Lung (tissue), 12 donors: ENCODE data around the gene CMSS1. TPM values are rescaled to one million over a fixed set of nuclear protein-coding genes. Genes with fewer than 3 reads are reported as not detected.

ENCODE experiments used
- ATAC-seq: fragments of 200-7000 bp; cut with Tn5 transposase; one replicate; pipeline ENCODE4 v1.9.1; 2020; ENCODE audit warnings: moderate number of reproducible peaks; ENCODE audit not compliant: insufficient read depth, low FRiP score
- DNase-seq, 3 donors: peaks; one replicate each; pipeline ENCODE4 v3.0.0-alpha.2; 2013 to 2017
- H3K27ac ChIP-seq, 2 donors: one replicate each; pipeline ENCODE4 v1.5.1; 2013; ENCODE audit warnings: mild to moderate bottlenecking in 2 of 2, moderate library complexity in 2 of 2, control low read depth in 1 of 2, inconsistent platforms in 1 of 2, low read depth in 1 of 2, low read length in 1 of 2
- H3K27me3 ChIP-seq, 3 donors: one replicate each; pipeline ENCODE4 v1.5.1; 2013; ENCODE audit warnings: low read length in 2 of 3; ENCODE audit not compliant: control insufficient read depth in 3 of 3, insufficient read depth in 3 of 3
- H3K36me3 ChIP-seq, 4 donors: one replicate each; pipeline ENCODE4 v1.5.1; 2013; ENCODE audit warnings: low read length in 4 of 4, mild to moderate bottlenecking in 1 of 4, moderate library complexity in 1 of 4; ENCODE audit not compliant: control insufficient read depth in 4 of 4, insufficient read depth in 4 of 4
- H3K4me1 ChIP-seq, 5 donors: one replicate each; pipeline ENCODE4 v1.5.1; 2013; ENCODE audit warnings: low read length in 5 of 5, mild to moderate bottlenecking in 2 of 5, moderate library complexity in 1 of 5; ENCODE audit not compliant: control insufficient read depth in 5 of 5, insufficient read depth in 5 of 5
- H3K4me3 ChIP-seq: one replicate; pipeline ENCODE4 v1.5.1; 2013; ENCODE audit warnings: mild to moderate bottlenecking, control low read depth, moderate library complexity
- H3K9ac ChIP-seq, 2 donors: one replicate each; pipeline ENCODE4 v1.5.1; 2013; ENCODE audit warnings: low read length in 2 of 2, control low read depth in 1 of 2; ENCODE audit not compliant: insufficient read depth in 1 of 2
- H3K9me3 ChIP-seq, 4 donors: one replicate each; pipeline ENCODE4 v1.5.1; 2013; ENCODE audit warnings: low read length in 3 of 4, mild to moderate bottlenecking in 1 of 4, moderate library complexity in 1 of 4; ENCODE audit not compliant: control insufficient read depth in 4 of 4, insufficient read depth in 3 of 4
- CTCF ChIP-seq: IDR thresholded peaks from 2 replicates; pipeline ENCODE4 v1.5.1; 2012; ENCODE audit warnings: mild to moderate bottlenecking; ENCODE audit errors: control extremely low read depth, extremely low read depth
- WGBS, 2 donors: extraction: QIAGEN DNeasy Blood & Tissue Kit; methylation state at CpG; one replicate each; pipeline ENCODE4 v1.1.7; 2013; 5-methylcytosine and 5-hydroxymethylcytosine counted together
- polyA plus RNA-seq, 2 donors: library from polyadenylated mRNA; stranded (reverse); fragments of 200-250 nt; gene quantifications; one replicate each; pipeline ENCODE4 v1.2.1, GENCODE V29; 2013
- total RNA-seq, 2 donors: library from RNA; depleted of rRNA in 1 of 2; stranded (reverse); fragments of >200 nt in 1 of 2; gene quantifications; one replicate each; pipeline ENCODE4 v1.2.1, GENCODE V29; 2014 to 2021
- donor health status: control.
- donor health status: control.
- donor health status: Bipolar disorder and iron deficiency.
- donor health status: healthy.
- donor health status: DM: yes; HTN: yes; CAD: no.

CMSS1 gene
- total and polyA plus RNA-seq, 4 donors: 12.3 to 28.9 (median 22.6) TPM

DNA sequence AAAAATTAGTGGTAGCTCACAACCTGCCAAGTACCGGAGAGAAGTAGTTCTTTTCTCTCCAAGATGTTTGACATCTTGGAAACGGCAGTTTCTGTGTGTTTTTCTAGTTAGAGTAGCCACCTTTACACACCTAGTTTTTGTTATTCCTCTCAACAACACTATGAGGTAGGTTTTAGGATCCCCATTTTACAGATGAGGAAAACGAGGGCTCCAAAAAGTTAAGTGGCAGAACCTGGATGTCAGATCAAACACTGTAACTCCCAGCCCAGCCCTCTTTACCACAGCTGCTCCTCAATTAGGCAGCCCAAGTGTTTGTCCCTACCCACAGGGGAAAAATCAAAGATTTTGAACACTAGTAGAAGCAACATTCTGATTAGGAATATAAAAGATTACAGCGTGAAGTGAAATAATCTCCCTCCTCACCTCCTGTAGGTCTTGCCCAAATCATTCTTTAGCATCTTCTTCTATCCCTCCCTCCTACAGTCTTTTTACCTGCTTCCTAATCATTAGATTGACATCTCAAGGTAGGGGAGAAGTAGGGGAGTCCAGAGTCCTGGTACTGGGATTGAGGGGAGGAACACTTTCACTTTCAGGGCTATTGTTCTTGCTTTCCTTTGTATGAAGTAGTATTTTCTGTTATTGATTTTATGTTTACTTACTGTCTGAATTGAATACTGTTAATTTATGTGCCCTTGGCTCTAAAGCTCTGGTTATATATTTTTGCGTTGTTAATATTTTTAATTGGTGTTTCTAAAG lies 142.6 kb downstream of the CMSS1 start:
- peaks cover 0 to 19% (median 4%) of the 10 kb centered on the region in 5 donors for H3K4me1 ChIP-seq
- no peaks in the 10 kb centered on the region for H3K9me3 ChIP-seq
- no peak for ATAC-seq
- H3K27me3 ChIP-seq: no peaks in the 10 kb centered on the region
- no peak overlapping the region for H3K9ac ChIP-seq
- TF ChIP-seq CTCF: no peak
- H3K27ac ChIP-seq: no peak overlapping the region
- no peaks in the 10 kb centered on the region for H3K36me3 ChIP-seq
- WGBS, 2 donors: 59 to 72% methylated on average over 5 of the region's 5 CpGs
- no peak for DNase-seq
- no peak overlapping the region for H3K4me3 ChIP-seq

DNA sequence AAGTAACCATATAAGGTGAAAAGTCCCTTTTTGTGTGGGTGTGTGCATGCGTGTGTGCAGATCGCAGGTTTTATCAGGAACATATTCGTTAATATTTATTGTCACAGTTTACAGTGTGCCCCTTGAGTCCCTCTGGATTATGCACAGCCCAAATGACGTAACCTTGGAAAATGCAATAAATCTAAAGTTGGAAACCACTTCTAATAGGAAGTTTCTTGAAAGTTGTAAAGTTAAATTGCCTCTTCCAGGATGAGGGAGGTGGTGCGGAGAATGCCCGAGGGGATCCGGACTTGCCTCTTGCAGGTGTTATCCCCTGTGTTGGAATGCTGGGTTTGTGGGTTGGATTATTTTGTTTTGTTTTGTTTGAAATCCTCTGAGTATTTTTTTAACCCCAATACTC lies 143.3 kb downstream of the CMSS1 start:
- H3K36me3 ChIP-seq: no peaks in the 10 kb centered on the region
- TF ChIP-seq CTCF: no peak
- H3K27me3 ChIP-seq: no peaks in the 10 kb centered on the region
- H3K27ac ChIP-seq: no peak overlapping the region
- no peak for DNase-seq
- H3K4me3 ChIP-seq: no peak overlapping the region
- H3K9me3 ChIP-seq: no peaks in the 10 kb centered on the region
- ATAC-seq: no peak
- no peak overlapping the region for H3K9ac ChIP-seq
- H3K4me1 ChIP-seq: peaks cover 0 to 19% (median 7%) of the 10 kb centered on the region in 5 donors
- WGBS, 2 donors: 58 to 82% methylated on average over 7 of the region's 7 CpGs

DNA sequence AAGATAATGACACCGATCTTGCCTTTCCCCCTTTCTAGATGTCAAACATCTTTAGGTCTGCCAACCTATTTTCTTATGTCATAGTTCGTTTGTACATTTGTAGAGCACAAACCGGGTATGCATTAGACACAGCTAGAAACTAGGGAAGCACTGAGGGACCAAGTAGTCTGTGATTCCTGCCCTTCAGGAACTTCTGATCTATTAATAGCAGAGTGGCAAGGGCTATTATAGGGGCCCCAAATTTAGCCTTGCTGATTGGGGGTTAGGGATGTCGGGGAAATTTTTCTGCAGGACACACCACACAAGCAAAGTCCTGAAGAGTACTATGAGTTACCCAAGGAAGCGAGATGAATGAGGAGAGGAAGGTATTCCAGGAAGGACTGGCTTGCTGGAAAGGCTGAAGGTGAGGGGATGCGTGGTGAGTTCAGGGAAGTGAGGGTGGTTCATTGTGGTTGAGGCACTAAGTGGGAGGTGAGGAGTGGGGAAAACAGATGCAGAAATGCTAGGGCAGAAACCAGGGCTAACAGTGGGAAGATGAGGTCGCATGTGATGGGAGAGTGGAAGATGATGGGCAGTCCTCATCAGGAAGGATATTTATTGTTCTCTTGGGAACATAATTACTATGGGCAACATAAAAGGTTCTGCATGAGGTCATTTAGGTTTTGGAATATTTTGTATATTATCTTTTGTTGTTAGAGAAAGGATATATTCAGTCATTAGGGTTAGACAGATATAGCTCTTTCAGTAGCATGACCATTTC lies 144.3 kb downstream of the CMSS1 start:
- DNase-seq: no peak
- Histone ChIP-seq H3K27ac (no peak overlapping the region), H3K4me3 (no peak overlapping the region), H3K27me3 (no peaks in the 10 kb centered on the region), H3K4me1 (peaks cover 3 to 14% (median 7%) of the 10 kb centered on the region in 5 donors), H3K9ac (no peak overlapping the region), H3K9me3 (no peaks in the 10 kb centered on the region), H3K36me3 (no peaks in the 10 kb centered on the region)
- no peak for ATAC-seq
- 93% methylated on average over 7 of the region's 7 CpGs for WGBS, 2 donors
- TF ChIP-seq CTCF: no peak
